ENCODE measurements around the gene ADTRP.

ADTRP gene

DNA sequence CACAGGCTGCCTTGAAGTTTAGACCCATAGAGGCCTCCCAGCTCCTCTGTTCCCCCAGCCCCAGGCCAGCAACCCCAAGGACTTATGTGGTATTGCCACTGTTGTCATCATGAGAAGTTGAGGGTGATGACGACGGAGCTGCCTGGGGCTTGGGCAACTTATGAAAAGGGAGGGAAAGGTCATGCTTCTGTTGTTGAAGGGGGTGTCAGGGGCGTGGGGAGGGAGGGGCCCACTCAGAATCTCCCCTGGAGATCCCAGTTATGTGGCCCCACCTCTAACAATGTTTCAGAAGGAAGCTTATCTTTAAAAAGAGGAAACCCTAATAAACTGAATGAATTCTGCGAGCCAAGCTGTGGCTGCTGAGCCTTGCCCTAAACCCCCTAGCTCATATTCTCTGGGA, 4.2 kb downstream of the ADTRP start:
- TF ChIP-seq, protein P1, sequence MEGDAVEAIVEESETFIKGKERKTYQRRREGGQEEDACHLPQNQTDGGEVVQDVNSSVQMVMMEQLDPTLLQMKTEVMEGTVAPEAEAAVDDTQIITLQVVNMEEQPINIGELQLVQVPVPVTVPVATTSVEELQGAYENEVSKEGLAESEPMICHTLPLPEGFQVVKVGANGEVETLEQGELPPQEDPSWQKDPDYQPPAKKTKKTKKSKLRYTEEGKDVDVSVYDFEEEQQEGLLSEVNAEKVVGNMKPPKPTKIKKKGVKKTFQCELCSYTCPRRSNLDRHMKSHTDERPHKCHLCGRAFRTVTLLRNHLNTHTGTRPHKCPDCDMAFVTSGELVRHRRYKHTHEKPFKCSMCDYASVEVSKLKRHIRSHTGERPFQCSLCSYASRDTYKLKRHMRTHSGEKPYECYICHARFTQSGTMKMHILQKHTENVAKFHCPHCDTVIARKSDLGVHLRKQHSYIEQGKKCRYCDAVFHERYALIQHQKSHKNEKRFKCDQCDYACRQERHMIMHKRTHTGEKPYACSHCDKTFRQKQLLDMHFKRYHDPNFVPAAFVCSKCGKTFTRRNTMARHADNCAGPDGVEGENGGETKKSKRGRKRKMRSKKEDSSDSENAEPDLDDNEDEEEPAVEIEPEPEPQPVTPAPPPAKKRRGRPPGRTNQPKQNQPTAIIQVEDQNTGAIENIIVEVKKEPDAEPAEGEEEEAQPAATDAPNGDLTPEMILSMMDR (conservative IDR thresholded peaks at IDR 0.05; ENCODE audit: low read length): no peak
- H3K4me3 ChIP-seq (ENCODE audit: low read length): no peak overlapping the region
- DNase-seq (ENCODE audit: low read depth): no peak

DNA sequence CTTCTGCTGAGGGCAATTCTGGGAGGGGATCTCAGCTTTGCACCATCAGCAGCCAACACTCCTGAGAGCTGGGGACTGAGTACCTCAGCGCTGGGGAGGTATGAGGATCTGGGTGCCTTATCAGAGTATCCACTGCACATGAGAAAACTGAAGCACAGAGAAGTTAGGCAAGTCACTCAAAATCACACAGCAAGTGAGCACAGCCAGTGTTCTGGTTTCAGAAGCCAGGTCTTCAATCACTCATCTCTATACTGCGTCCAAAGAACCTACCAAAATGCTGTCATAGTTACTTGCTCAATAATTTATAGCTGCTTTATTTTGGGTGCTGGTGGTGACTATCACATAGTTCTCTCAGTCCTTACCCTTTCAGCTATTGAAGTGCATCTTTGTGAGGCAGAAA, 5.0 kb downstream of the ADTRP start:
- TF ChIP-seq, protein P1 (conservative IDR thresholded peaks at IDR 0.05; ENCODE audit: low read length): no peak
- no peak for DNase-seq (ENCODE audit: low read depth)
- H3K4me3 ChIP-seq (ENCODE audit: low read length): no peak overlapping the region

DNA sequence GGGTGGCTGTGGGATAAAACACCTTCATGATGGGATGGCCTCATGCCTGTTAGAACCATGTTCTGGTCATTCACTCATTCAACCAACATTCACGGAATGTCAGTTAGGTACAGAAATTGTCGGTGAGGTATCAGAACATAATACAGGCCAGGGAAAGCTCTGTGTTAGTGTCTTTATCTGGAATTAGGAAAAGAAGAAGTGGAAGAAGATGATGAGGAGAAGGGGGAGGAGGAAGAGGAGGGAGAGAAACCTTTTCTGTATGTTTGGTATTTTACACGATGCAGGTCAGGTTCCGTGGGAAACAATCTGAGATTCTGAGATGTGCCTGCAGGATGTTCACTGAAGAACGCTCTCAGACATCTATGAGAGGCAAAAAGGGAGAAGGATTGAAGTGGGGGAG, 5.6 kb downstream of the ADTRP start:
- DNase-seq (ENCODE audit: low read depth): no peak
- TF ChIP-seq, protein P1 (conservative IDR thresholded peaks at IDR 0.05; ENCODE audit: low read length): no peak
- H3K4me3 ChIP-seq (ENCODE audit: low read length): no peak overlapping the region

DNA sequence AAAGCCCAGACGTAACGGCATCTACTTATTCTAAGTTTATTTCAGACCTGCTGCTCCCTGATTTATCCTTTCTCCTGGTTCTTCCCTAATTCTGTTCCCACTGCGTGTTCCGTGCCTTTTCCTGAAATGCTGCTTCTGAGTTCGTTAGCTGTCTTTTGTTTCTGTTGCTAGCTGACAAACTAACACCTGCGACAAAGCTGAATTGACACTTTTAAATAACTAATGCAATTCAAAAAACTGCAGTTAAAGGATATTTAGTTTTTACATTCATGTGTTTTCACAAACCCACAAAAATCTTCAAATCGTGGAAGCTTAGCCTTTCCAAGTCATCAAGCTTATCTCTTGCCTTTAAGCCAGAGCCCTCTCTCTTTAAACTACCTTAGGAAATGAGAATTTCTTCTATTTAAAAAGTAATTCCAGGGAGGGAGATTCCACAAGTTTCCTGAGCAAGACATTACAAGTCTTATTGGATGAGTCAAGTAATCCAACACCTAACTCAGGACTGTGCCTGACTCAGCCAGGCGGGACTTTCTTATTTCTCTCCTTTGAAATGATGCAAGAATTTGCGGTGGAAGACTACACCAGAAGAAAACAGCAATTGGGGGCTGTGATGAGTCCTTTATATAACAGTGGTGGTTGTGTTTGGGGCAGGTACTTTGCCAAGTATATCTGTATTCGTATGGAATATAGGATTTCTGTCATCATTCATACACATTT, 6.3 kb downstream of the ADTRP start:
- DNase-seq (ENCODE audit: low read depth): peak; percentile 94
- no peak overlapping the region for H3K4me3 ChIP-seq (ENCODE audit: low read length)
- TF ChIP-seq, protein P1 (conservative IDR thresholded peaks at IDR 0.05; ENCODE audit: low read length): no peak

DNA sequence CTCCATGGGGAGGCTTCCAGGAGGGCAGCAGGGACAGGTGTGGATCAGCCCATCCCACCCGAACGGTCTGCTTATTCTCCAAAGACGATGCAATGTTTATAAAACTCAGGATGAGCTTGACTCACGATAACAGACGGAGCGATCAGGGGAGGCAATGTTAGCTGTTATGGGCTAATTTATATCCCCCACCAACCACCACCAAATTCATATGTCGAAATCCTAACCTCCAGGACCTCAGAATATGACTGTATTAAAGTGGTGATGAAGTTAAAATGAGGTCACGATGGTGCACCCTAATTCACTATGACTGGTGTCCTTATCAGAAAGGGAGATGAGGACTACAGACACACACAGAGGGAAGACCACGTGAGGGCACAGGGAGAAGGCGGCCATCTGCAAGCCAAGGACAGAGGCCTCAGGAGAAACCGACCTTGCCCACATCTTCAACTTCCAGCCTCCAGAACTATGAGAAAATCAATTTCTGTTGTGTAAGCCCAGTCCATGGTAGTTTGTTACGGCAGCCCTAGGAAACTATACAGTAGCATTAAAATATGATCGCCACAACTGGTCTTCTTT, 7.0 kb downstream of the ADTRP start:
- DNase-seq (ENCODE audit: low read depth): no peak
- TF ChIP-seq, protein P1 (conservative IDR thresholded peaks at IDR 0.05; ENCODE audit: low read length): no peak
- H3K4me3 ChIP-seq (ENCODE audit: low read length): no peak overlapping the region

DNA sequence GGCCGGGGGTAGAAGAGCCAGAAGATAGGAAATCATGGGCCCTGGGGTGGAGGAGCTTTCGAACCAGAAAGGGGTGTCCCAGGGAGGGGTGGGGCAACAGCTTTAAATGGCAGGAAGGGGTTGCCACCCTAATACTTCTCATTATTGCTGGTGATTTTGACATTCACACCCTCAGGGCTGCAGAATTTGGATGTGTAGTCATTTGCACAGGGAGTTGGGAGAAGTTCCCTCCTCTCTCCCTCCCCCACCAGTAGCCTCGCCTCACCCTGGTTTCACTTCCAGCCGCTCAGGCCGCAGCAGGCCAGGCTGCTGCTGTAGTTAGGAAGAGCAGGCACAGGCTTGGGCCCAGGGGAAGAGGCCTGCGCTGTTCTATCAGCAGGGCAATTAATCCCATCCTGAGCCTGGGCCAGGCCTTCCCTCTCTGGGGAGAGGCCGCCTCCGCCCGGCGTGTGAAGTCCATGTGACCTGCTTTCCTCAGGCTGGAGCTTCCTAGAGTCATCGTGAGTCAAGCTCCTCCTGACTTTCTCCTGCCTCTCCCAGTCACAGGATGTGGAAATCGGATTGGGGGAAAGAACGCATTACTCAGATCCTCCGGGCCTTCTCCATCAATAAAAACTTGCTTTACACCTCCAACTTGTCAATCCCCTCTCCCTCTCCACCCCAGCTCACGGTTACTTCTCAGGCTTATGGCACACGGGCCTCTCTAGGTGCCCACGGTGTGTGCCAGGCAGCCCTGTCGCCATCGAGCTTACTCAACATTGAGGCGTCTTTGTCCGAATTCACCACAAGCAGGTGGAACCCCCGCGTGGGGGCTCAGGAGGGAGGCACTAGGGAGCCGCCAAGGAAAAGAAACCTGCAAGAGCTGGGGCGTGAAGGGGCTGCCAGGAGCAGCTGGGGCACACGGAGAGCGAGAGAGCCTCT, 7.8 kb downstream of the ADTRP start:
- TF ChIP-seq, protein P1 (conservative IDR thresholded peaks at IDR 0.05; ENCODE audit: low read length): no peak
- peak; percentile 100 for DNase-seq (ENCODE audit: low read depth)
- peak overlapping the region; percentile 41 for H3K4me3 ChIP-seq (ENCODE audit: low read length)
